Transverse colon (tissue), 4 donors: ENCODE data around the gene PPM1H. TPM values are rescaled to one million over a fixed set of nuclear protein-coding genes. Genes with fewer than 3 reads are reported as not detected.

Experiments
- DNase-seq: peaks from one replicate; pipeline ENCODE4 v3.0.0-alpha.2; 2019
- H3K27ac ChIP-seq, 4 donors: fragments of 200-600 bp; sonication (generic); 2 replicates each; pipeline ENCODE4 v1.5.1; 2016 to 2018; ENCODE audit warnings: inconsistent platforms in 4 of 4
- H3K27me3 ChIP-seq: fragments of 200-600 bp; sonication (generic); 2 replicates; pipeline ENCODE4 v1.5.1; 2017; ENCODE audit warnings: inconsistent platforms
- H3K36me3 ChIP-seq, 4 donors: fragments of 200-600 bp; sonication (generic); 2 replicates each; pipeline ENCODE4 v1.5.1; 2017 to 2019; ENCODE audit warnings: inconsistent platforms in 4 of 4
- H3K4me1 ChIP-seq, 4 donors: fragments of 200-600 bp; sonication (generic); 2 replicates each; pipeline ENCODE4 v1.5.1; 2017 to 2020; ENCODE audit warnings: inconsistent platforms in 4 of 4
- H3K4me3 ChIP-seq, 4 donors: fragments of 200-600 bp; sonication (generic); 1 replicate in 1 of 4; 2 replicates in 3 of 4; pipeline versions ENCODE4 v1.5.1 to v1.6.1; 2017 to 2019; ENCODE audit warnings: inconsistent platforms in 4 of 4
- H3K9me3 ChIP-seq, 2 donors: fragments of 200-600 bp; sonication (generic); 2 replicates each; pipeline ENCODE4 v1.5.1; 2017 to 2019; ENCODE audit warnings: inconsistent platforms in 2 of 2
- CTCF ChIP-seq, 5 experiments: fragments of 200-600 bp in 3 of 5; fragments of 450-650 bp in 2 of 5; sonication (generic) in 3 of 5; IDR thresholded peaks; 1 replicate in 2 of 5; 2 replicates in 3 of 5; pipeline ENCODE4 v1.5.1; 2016 to 2017; ENCODE audit warnings: antibody characterized with exemption in 5 of 5, inconsistent platforms in 3 of 5, mild to moderate bottlenecking in 2 of 5, moderate library complexity in 1 of 5
- EP300 ChIP-seq: sonication (generic); formaldehyde crosslinking; IDR thresholded peaks from one replicate; pipeline ENCODE4 v1.6.1; 2017; ENCODE audit warnings: antibody characterized with exemption, low read depth
- POLR2A ChIP-seq: fragments of 450-650 bp; IDR thresholded peaks from one replicate; pipeline ENCODE4 v1.6.1; 2016; ENCODE audit warnings: antibody characterized with exemption, mild to moderate bottlenecking, moderate library complexity
- POLR2AphosphoS5 ChIP-seq, 3 donors: sonication (generic); formaldehyde crosslinking; IDR thresholded peaks; one replicate each; pipeline ENCODE4 v1.6.1; 2016; ENCODE audit warnings: antibody characterized with exemption in 3 of 3
- WGBS, 2 donors: methylation state at CpG; one replicate each; pipeline ENCODE4 v1.1.5; 2018; ENCODE audit warnings: low coverage in 1 of 2; 5-methylcytosine and 5-hydroxymethylcytosine counted together
- in situ Hi-C, 4 donors: fragments of 200-750 bp; cut with MboI; loops; one replicate each; pipeline versions ENCODE4 v1.15.0 to v1.15.1; 2017; ENCODE audit warnings: low sequenced_read_pairs in 3 of 4, low pct_ligation_motif_present in 1 of 4, low pct_unique_long_range_greater_than_20kb in 1 of 4
- intact Hi-C: fragments of 100-400 bp; cut with DNase I; formaldehyde crosslinking; loops from one replicate; pipeline ENCODE4 v1.15.1; 2023; ENCODE audit warnings: low total_unique reads
- total RNA-seq, 4 donors: library from RNA; depleted of rRNA; stranded (reverse); fragments of >200 nt; gene quantifications; one replicate each; pipeline ENCODE4 v1.1.0, GENCODE V29; 2016

The PPM1H gene
- total RNA-seq, 4 donors from 2014 or later: 0.37 to 3.2 (median 2.8) TPM

GRCh38 chr12:62856454-62856853, 78.5 kb downstream of the PPM1H start:
- in situ Hi-C loops (no loop called here), intact Hi-C loops (no loop called here)
- TF ChIP-seq POLR2AphosphoS5 (IDR thresholded peaks at IDR 0.05): no peak
- TF ChIP-seq EP300: no peak
- no peak for TF ChIP-seq POLR2A
- TF ChIP-seq CTCF (IDR thresholded peaks at IDR 0.05): no peak
- Histone ChIP-seq H3K27me3 (no peaks in the 10 kb centered on the region), H3K9me3 (no peaks in the 10 kb centered on the region), H3K4me3 (no peak overlapping the region), H3K36me3 (no peaks in the 10 kb centered on the region), H3K27ac (no peak overlapping the region), H3K4me1 (no peaks in the 10 kb centered on the region)
- DNase-seq: no peak
- 44 to 63% methylated on average over 1 of the region's 1 CpG for WGBS, 2 donors

- no peak for TF ChIP-seq POLR2AphosphoS5 (IDR thresholded peaks at IDR 0.05)
- in situ Hi-C loops: no loop called here
- no peaks in the 10 kb centered on the region for H3K4me1 ChIP-seq
- WGBS, 2 donors: 36 to 61% methylated on average over 4 of the region's 4 CpGs
- no peak for DNase-seq
- no peak overlapping the region for H3K27ac ChIP-seq
- intact Hi-C loops: no loop called here
- H3K36me3 ChIP-seq: no peaks in the 10 kb centered on the region
- no peaks in the 10 kb centered on the region for H3K27me3 ChIP-seq
- H3K9me3 ChIP-seq: no peaks in the 10 kb centered on the region
- H3K4me3 ChIP-seq: no peak overlapping the region
Measured at GRCh38 chr12:62854024-62854423, 80.9 kb downstream of the PPM1H start.

- H3K36me3 ChIP-seq: no peaks in the 10 kb centered on the region
- TF ChIP-seq POLR2A (no peak), CTCF (IDR thresholded peaks at IDR 0.05) (no peak), EP300 (no peak)
- H3K4me3 ChIP-seq: no peak overlapping the region
- no peak for DNase-seq
- intact Hi-C loops: no loop called here
- no peaks in the 10 kb centered on the region for H3K9me3 ChIP-seq
- no peak overlapping the region for H3K27ac ChIP-seq
- 46 to 64% methylated on average over 1 of the region's 1 CpG for WGBS, 2 donors
- H3K27me3 ChIP-seq: no peaks in the 10 kb centered on the region
- in situ Hi-C loops: no loop called here
- H3K4me1 ChIP-seq: peaks cover 0 to 7% (median 0%) of the 10 kb centered on the region in 4 donors
Measured at GRCh38 chr12:62849398-62849797, 85.6 kb downstream of the PPM1H start.

- in situ Hi-C loops (no loop called here), intact Hi-C loops (no loop called here)
- no peaks in the 10 kb centered on the region for H3K9me3 ChIP-seq
- no peaks in the 10 kb centered on the region for H3K27me3 ChIP-seq
- TF ChIP-seq CTCF (IDR thresholded peaks at IDR 0.05): no peak
- TF ChIP-seq EP300: no peak
- no peak for TF ChIP-seq POLR2A
- no peak for TF ChIP-seq POLR2AphosphoS5 (IDR thresholded peaks at IDR 0.05)
- peaks cover 0 to 7% (median 0%) of the 10 kb centered on the region in 4 donors for H3K4me1 ChIP-seq
- H3K36me3 ChIP-seq: no peaks in the 10 kb centered on the region
- no peak overlapping the region for H3K27ac ChIP-seq
- H3K4me3 ChIP-seq: no peak overlapping the region
- WGBS, 2 donors: 47 to 75% methylated on average over 2 of the region's 2 CpGs
- DNase-seq: no peak
Measured at GRCh38 chr12:62848418-62848817, 86.5 kb downstream of the PPM1H start.

- H3K36me3 ChIP-seq: no peaks in the 10 kb centered on the region
- H3K9me3 ChIP-seq: no peaks in the 10 kb centered on the region
- H3K27ac ChIP-seq: no peak overlapping the region
- H3K4me1 ChIP-seq: peaks cover 0 to 7% (median 0%) of the 10 kb centered on the region in 4 donors
- no peak overlapping the region for H3K4me3 ChIP-seq
- in situ Hi-C loops (no loop called here), intact Hi-C loops (no loop called here)
- H3K27me3 ChIP-seq: no peaks in the 10 kb centered on the region
- TF ChIP-seq POLR2A: no peak
- DNase-seq: no peak
- 65 to 66% methylated on average over 2 of the region's 2 CpGs for WGBS, 2 donors
Measured at GRCh38 chr12:62847709-62848108, 87.2 kb downstream of the PPM1H start.
